ENCODE data around the gene SLC25A34.

The SLC25A34 gene

GRCh38 chr1:15709226-15709625 is 26.8 kb upstream of the SLC25A34 start:
- DNase-seq (ENCODE audit: extremely low spot score, insufficient read length, low read depth): no peak
- FAIRE-seq: no peak

GRCh38 chr1:15712168-15712567 is 23.9 kb upstream of the SLC25A34 start:
- peak; percentile 26 for FAIRE-seq
- no peak for DNase-seq (ENCODE audit: extremely low spot score, insufficient read length, low read depth)

DNA sequence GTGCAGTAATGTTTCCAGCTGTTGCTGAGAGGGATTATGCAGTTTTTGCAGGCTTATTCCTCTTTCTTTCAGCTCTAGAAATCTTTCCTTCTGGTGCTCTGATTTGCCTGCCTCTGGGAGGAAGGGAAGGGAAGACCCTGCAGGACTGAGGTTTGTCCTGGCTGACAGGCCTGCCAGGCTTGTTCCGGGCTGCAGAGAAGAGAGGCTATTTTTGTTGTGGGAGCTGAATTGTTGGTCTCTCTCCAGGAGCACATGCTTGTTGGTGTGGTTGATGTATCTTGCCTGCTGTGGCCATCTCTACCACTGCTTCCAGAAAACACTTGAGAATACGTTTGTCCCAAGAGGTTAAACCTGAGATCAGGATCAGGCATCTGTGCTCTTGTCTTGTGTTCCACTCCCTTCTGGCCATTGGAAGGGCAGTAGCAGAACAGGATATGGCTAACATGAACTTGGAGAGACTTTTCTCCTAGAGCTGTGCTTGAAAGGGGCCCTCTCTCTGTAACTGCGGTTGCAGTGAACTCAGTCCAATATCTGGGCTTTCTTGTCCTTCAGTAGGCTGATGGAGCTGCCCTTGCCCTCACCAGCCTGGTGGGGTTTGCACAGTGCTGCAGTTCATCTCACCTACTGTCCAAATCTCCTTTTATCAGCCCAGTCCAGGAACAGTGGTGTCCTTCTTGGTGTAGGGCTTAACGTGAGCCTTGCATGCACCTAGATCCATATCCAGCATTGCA is 21.5 kb upstream of the SLC25A34 start:
- FAIRE-seq (no peak), DNase-seq (ENCODE audit: extremely low spot score, insufficient read length, low read depth) (no peak)

GRCh38 chr1:15717418-15718125 is 18.5 kb upstream of the SLC25A34 start:
- FAIRE-seq (no peak), DNase-seq (ENCODE audit: extremely low spot score, insufficient read length, low read depth) (no peak)

- no peak for DNase-seq (ENCODE audit: extremely low spot score, insufficient read length, low read depth)
- no peak for FAIRE-seq
Measured at GRCh38 chr1:15718199-15718601, 17.9 kb upstream of the SLC25A34 start.

DNA sequence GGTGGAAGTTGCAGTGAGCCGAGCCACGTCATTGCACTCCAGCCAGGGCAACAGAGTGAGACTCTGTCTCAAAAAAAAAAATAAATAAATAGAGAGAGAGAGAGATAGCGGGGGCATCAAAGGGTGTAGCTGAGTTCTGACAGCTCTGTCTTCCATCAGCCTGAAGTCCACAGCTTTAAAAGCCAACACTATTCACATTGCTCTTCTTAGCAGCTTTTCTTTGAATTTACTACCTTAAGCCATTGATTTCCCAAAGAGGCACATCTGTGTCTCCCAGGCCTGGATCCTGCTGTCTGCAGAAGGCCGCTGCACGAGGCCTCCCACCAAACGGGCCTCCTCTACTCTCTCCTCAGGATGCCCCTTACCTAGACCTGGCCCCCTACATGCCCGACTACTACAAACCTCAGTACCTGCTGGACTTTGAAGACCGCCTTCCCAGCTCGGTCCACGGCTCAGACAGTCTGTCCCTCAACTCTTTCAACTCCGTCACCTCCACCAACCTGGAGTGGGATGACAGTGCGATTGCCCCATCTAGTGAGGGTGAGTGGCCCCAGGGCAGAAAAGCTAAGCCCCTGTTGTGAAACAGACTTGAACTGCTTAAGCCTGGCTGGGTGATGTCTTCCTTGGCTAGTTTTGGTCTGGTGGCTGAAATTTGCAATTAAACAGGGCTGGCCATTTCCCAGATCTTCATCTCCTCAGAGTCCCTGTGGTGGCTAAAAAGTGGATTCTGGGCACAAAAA is 16.5 kb upstream of the SLC25A34 start:
- FAIRE-seq: no peak
- no peak for DNase-seq (ENCODE audit: extremely low spot score, insufficient read length, low read depth)

- no peak for FAIRE-seq
Measured at GRCh38 chr1:15720861-15721260, 15.2 kb upstream of the SLC25A34 start.

DNA sequence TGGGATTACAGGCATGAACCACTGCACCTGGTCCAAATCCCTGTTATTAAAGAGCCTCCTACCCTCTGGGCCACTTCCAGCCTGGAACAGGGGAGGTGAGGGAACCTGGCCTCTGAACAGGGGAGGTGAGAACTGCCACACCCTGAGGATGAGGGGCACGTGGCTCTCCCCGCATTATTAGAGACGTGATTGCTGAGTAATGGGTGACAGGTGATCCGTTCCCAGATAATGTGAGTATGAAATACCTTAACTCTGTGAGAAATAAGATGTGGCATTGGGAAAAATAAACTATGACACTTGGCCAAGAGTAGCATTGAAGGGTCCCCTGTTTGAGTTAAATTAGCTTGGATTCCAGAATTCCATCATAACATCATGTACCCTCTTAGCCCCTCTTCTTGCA is 13.6 kb upstream of the SLC25A34 start:
- DNase-seq (ENCODE audit: extremely low spot score, insufficient read length, low read depth) (no peak), FAIRE-seq (no peak)

More at GRCh38 chr1:15720861-15721260, 15.2 kb upstream of the SLC25A34 start:
- DNase-seq (ENCODE audit: extremely low spot score, insufficient read length, low read depth): no peak

DNA sequence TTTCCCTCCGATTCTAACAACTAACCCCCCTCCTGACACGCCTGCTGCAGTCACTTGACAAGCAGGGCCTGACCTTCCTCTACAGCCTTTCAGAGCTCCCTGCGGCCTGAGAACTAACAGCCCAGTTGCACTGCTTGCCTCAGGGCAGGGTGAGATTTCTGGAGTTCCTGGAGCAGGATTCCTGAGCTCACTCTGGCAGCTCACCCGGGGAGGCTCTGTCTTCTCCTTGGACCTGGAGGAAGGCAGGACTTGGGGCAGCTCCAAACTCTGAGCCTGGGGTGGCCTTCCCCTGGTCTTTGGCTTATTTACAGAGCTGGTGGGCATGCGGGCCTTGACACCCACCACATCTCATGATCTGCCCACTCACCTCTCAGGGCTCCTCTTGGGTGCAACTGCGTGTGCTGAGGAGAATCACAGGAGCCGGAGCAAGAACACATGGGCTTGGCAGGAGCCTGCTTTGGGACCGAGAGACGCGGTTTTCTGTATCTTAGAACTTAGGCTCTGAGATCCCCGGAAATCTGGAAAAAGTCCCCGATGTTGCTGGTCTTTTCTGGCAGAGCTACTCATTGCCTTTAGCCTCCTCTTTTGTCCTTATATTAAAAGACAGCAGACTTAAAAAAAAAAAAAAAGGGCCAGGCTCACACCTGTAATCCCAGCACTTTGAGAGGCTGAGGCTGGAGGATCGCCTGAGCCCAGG is 13.1 kb upstream of the SLC25A34 start:
- no peak for FAIRE-seq
- no peak for DNase-seq (ENCODE audit: extremely low spot score, insufficient read length, low read depth)

DNA sequence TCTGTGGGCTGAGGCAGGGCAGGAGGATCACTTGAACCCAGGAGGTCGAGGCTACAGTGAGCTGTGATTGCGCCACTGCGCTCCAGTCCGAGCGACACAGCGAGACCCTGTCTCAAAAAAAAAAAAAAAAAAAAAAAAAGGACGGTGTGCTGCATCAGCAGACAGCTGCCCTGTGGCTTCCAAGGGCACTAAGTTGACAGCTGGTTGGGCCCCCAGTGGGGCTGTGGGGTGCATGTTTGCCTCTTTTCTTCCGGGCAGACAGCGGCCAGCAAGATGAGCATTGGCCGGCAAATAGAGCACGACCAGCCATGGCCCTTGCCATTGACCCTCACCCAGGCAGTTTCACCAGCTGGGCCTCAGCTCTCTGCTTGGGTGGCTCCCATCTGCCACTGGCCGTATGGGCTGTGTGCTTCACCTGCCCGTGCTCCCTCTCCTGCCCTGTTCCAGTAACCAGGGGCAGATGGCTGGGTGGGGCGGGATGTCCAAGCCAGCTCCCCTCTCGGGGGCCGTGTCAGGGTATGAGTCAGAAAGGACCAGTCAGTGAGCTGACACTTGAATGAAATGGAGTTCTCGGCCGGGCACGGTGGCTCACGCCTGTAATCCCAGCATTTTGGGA is 12.3 kb upstream of the SLC25A34 start:
- FAIRE-seq (no peak), DNase-seq (ENCODE audit: extremely low spot score, insufficient read length, low read depth) (no peak)

- no peak for FAIRE-seq
- DNase-seq (ENCODE audit: extremely low spot score, insufficient read length, low read depth): no peak
Measured at GRCh38 chr1:15724949-15725880, 10.8 kb upstream of the SLC25A34 start.

GRCh38 chr1:15726508-15726907 is 9.6 kb upstream of the SLC25A34 start:
- FAIRE-seq: no peak

DNA sequence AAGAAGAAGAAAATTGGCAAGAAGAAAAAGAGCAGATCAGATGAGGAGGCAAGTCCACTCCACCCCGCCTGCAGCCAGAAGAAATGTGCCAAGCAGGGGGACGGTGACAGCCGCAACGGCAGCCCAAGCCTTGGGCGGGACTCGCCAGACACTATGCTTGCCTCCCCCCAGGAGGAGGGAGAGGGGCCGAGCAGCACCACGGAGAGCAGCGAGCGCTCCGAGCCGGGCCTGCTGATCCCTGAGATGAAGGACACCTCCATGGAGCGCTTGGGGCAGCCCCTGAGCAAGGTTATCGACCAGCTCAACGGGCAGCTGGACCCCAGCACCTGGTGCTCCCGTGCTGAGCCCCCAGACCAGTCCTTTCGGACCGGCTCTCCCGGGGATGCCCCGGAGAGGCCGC is 9.0 kb upstream of the SLC25A34 start:
- DNase-seq (ENCODE audit: extremely low spot score, insufficient read length, low read depth) (no peak), FAIRE-seq (no peak)

More at GRCh38 chr1:15726508-15726907, 9.6 kb upstream of the SLC25A34 start:
- DNase-seq (ENCODE audit: extremely low spot score, insufficient read length, low read depth): no peak

- FAIRE-seq (no peak), DNase-seq (ENCODE audit: extremely low spot score, insufficient read length, low read depth) (no peak)
Measured at GRCh38 chr1:15727424-15727823, 8.6 kb upstream of the SLC25A34 start.

DNA sequence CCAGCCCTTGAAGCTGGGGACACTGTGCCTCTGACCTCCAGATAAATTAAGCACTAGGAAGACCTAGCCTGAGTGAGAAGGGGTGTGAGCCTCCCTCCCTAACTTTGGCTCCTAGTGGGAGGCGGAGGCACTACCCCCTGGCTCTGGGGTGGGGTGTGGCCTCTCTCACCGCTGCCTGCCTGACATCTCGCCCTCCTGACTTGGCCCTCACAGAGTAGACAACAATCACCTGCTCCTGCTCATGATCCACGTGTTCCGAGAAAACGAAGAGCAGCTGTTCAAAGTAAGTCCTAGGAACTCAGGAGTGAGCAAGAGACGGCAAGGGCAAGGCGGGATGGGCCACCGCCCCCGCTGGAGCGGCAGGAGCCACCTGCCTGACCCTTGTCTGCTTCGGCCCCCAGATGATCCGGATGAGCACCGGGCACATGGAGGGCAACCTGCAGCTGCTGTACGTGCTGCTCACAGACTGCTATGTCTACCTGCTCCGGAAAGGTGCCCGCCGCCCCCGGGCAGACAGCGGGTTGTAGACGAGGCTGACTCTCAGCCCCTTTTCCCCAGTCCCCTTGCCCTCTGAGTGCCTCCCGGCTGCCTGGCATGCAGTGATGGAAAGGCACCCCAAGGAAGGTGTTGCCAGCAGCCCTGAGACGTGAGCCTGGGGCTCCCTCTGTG is 8.1 kb upstream of the SLC25A34 start:
- DNase-seq (ENCODE audit: extremely low spot score, insufficient read length, low read depth): no peak
- no peak for FAIRE-seq

GRCh38 chr1:15728937-15729657 is 7.0 kb upstream of the SLC25A34 start:
- FAIRE-seq: no peak
- DNase-seq (ENCODE audit: extremely low spot score, insufficient read length, low read depth): no peak

- FAIRE-seq (no peak), DNase-seq (ENCODE audit: extremely low spot score, insufficient read length, low read depth) (no peak)
Measured at GRCh38 chr1:15730423-15730822, 5.6 kb upstream of the SLC25A34 start.

DNA sequence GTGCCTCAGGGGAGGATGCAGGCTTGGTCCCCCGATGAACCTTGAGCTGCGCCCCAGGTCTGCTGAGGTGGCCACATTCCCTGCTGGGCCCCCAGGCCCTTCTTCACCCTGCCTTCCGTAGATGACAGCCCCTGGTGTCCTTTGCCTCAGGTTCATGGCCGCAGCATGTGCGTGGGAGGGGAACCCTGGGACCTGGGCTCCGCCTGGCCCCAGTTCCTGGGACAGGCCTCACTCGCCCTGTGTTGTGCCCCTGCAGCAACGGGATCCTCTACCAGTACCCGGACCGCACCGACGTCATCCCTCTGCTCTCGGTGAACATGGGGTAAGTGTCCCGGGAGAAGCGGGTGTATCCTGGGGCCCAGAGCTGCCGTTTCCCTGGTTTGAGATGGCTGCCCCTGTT is 5.1 kb upstream of the SLC25A34 start:
- no peak for FAIRE-seq

More for the DNA sequence above, 5.1 kb upstream of the SLC25A34 start:
- DNase-seq (ENCODE audit: extremely low spot score, insufficient read length, low read depth): no peak
